Thyroid gland (tissue), 4 donors: ENCODE results near the gene SNX9.

Experiments
- POLR2A ChIP-seq, 2 donors: fragments of 450-650 bp; IDR thresholded peaks; one replicate each; pipeline ENCODE4 v1.6.1; 2017; ENCODE audit warnings: antibody characterized with exemption in 2 of 2, mild to moderate bottlenecking in 2 of 2, moderate library complexity in 1 of 2
- TF ChIP-seq, protein P1 (sequence below), 6 experiments: fragments of 200-600 bp in 3 of 6; fragments of 450-650 bp in 3 of 6; sonication (generic) in 3 of 6; IDR thresholded peaks; one replicate each; pipeline ENCODE4 v1.5.1; 2016 to 2019; ENCODE audit warnings: antibody characterized with exemption in 6 of 6, mild to moderate bottlenecking in 2 of 6, inconsistent platforms in 1 of 6, moderate library complexity in 1 of 6

GRCh38 chr6:157873735-157874344 lies 50.8 kb downstream of the SNX9 start:
- TF ChIP-seq, protein P1, sequence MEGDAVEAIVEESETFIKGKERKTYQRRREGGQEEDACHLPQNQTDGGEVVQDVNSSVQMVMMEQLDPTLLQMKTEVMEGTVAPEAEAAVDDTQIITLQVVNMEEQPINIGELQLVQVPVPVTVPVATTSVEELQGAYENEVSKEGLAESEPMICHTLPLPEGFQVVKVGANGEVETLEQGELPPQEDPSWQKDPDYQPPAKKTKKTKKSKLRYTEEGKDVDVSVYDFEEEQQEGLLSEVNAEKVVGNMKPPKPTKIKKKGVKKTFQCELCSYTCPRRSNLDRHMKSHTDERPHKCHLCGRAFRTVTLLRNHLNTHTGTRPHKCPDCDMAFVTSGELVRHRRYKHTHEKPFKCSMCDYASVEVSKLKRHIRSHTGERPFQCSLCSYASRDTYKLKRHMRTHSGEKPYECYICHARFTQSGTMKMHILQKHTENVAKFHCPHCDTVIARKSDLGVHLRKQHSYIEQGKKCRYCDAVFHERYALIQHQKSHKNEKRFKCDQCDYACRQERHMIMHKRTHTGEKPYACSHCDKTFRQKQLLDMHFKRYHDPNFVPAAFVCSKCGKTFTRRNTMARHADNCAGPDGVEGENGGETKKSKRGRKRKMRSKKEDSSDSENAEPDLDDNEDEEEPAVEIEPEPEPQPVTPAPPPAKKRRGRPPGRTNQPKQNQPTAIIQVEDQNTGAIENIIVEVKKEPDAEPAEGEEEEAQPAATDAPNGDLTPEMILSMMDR (IDR thresholded peaks at IDR 0.05): peak; percentile 12 to 70 (median 56)
- no peak for TF ChIP-seq POLR2A (IDR thresholded peaks at IDR 0.05)
